ENCODE measurements around the gene ADGRB3.

GRCh38 chr6:68637782-68638181 lies 2.7 kb downstream of the ADGRB3 start:
- TF ChIP-seq GATA2 (IDR thresholded peaks at IDR 0.05; ENCODE audit: low read depth, low read length) (no peak), GATA3 (IDR thresholded peaks at IDR 0.05; ENCODE audit: low read depth, low read length) (no peak)

Data from SH-SY5Y (cell line).